Stimulated activated CD8-positive, alpha-beta memory T cell treated with anti-CD3 and anti-CD28 coated beads, Interleukin-4, amount 100 ng/mL, for 48 hours (primary cell): ENCODE measurements around the gene FILIP1.

Experiments used
- DNase-seq: peaks from one replicate; pipeline ENCODE4 v3.0.0-alpha.2; 2020

Gene FILIP1

DNA sequence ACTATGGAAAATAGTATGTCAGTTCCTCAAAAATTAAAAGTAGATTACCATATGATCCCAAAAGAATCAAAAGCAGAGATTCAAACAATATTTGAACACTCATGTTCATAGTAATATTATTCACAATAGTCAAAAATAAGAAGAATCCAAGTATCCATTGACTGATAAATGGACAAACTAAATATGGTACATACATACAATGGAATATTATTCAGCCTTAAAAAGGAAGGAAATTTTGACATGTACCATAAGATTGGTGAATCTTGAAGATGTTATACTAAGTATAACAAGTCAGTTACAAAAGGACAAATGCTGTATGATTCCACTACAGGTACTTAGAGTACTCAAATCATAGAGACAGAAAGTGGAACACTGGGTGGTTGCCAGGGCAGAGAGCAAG lies 120.7 kb downstream of the FILIP1 start:
- DNase-seq = no peak

DNA sequence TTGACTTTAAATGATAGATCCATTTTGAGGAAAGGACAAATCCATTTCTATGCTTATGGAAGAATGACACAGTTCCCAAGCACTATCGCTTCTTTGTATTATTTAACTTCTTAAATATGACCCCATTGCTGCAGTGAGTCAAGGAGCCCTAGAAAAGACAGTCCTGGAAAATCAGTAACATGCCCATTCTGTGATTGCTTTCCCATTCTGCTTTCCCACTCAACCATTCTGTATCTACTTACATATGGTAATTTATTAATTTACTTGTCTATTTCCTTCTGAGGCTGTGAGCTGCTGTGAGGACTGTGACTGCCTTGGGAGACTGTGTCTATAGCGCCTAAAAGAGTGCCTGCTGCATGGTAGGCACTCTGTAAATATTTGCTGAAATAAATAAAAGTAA lies 123.6 kb downstream of the FILIP1 start:
- no peak for DNase-seq

- no peak for DNase-seq
Observed at GRCh38 chr6:75368864-75369402, 124.7 kb downstream of the FILIP1 start.

GRCh38 chr6:75368151-75368779 lies 125.3 kb downstream of the FILIP1 start:
- DNase-seq = no peak

DNA sequence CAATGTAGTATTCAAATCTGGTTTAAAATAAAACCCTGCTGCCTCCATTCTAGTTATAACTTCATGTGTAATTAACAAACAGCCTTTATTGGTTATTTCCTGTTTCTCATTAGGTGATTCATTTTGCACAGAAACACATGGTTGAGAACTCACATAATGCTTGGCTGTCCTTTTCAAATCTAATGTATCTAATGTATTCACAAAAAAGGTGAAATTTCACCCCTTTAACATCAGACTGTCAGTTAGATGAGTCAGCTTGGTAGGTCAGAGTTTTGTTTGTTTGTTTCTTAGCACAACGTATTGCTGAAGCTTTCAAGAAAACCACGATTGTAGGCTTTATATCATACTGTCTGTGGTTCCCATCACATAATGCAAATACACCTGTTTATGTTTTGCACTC lies 130.3 kb downstream of the FILIP1 start:
- no peak for DNase-seq

- DNase-seq = no peak
Observed at GRCh38 chr6:75353644-75354043, 140.0 kb downstream of the FILIP1 start.

- no peak for DNase-seq
Observed at GRCh38 chr6:75351570-75351969, 142.0 kb downstream of the FILIP1 start.

GRCh38 chr6:75350808-75351207 lies 142.8 kb downstream of the FILIP1 start:
- DNase-seq = no peak

DNA sequence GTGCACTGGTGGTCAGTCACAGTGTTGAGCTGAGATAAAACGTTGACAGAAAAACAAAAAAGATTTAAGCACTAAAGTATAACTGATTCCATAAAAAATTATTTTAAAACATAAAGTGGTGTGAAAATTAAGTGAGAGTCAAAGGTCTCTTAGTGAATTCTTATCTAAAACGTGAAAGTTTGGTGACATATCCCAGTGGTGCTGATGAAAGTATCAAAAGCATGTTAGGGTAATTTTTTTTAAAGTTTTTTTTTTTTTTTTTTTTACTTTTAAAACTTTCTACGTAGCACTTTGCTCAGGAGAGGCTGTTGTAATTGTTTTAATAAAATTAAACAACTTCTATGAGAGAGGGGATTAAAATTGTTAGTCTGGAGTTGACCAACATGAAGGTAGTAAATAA lies 143.4 kb downstream of the FILIP1 start:
- DNase-seq = no peak

- DNase-seq = no peak
Observed at GRCh38 chr6:75349262-75349984, 144.2 kb downstream of the FILIP1 start.

DNA sequence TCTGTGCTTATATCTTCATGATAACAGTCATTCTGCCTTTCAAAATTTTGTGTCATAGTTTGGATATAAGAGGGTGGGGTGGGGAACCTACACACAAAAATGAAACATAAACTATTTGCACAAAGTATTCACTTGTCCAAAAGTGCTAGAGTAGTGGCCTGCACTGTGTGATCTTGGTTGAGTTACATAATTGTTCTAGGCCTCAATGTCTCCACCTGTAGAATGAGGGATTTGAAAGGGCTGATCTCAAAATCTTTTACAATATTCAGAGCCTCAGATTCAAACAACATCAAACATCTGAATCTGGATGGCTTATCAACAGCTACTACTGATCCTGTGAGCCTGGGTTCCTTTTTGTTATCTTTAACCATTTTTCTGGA lies 144.7 kb downstream of the FILIP1 start:
- DNase-seq = no peak

GRCh38 chr6:75347898-75348610 lies 145.5 kb downstream of the FILIP1 start:
- no peak for DNase-seq

DNA sequence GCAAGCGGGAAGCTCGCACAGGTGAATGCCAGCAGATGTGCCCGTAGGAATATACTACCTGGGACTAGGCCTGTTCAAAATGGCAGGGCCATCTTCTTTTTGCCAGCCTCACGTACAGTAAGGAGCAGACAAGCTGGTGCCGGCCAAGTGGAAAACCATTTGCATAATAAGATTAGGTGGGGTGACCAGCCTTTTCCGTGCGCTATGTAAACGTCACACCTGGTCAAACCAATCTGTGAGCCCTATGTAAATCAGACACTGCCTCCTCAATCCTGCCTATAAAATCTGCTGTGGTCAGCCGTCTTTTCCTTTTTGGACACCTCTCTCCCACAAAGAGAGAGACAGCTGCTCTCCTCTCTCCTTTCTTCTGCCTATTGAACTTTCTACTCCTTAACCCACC lies 148.2 kb downstream of the FILIP1 start:
- DNase-seq = no peak

- no peak for DNase-seq
Observed at GRCh38 chr6:75344455-75344854, 149.1 kb downstream of the FILIP1 start.

DNA sequence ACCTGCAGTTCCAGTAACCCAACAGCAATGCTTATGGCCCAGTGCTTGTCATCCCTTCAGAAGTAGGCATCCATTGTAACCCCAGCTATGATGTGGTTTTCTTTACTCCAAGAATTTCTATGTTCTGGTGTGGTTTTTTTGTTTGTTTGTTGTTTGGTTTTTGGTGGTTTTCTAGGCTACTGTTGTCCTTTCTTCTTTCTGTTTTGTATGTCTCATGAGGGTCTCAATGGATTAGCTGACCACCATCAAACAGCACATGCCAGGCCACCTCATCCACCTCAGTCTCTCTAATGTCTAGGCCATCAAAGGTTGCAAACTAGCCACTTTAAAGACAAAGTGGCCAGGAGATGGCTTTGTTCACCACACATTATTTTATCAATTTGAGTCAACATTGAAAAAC lies 149.6 kb downstream of the FILIP1 start:
- no peak for DNase-seq

- DNase-seq = no peak
Observed at GRCh38 chr6:75337835-75338580, 155.6 kb downstream of the FILIP1 start.

GRCh38 chr6:75334266-75335040 lies 159.1 kb downstream of the FILIP1 start:
- DNase-seq = no peak

DNA sequence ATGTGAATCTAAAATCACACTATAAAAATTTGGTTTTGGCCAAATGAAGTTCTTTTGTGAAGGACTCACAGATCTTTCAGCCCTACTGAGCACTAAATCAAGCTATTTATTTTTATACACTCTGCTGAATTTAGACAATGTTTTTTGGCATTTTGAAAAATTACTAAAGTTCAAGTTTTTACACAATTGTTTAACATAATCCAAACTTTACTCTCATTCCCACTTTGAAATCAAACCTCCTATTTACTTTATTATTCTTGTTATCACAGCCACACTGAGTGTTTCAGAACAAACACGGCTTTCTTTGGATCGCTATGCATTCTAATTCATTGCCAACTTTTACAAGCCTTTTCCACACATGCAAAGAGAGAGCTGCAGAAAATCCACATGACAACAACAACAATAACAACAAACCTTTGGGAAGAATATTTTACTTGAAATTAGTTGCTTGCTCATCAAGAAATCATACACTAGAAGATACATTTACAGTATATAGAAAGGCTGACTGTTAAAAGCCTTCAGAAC lies 159.9 kb downstream of the FILIP1 start:
- no peak for DNase-seq

DNA sequence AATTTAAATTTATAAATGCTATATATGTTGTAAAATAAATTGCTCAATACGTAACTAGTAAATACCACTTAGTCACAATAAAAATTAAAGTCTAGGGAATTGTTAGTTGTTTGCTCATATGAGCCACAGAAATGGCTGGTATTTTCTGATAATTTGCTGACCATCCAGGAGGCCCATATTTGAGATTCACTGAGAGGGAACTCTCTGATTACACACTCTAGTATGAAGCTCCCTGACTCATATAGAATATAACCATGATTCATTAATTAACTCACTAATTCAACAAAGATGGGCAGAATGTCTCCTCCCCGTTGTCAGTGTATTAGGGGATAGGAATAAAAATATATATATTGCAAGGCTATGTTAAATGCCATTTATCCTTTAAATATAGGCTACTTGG lies 162.4 kb downstream of the FILIP1 start:
- DNase-seq = no peak

DNA sequence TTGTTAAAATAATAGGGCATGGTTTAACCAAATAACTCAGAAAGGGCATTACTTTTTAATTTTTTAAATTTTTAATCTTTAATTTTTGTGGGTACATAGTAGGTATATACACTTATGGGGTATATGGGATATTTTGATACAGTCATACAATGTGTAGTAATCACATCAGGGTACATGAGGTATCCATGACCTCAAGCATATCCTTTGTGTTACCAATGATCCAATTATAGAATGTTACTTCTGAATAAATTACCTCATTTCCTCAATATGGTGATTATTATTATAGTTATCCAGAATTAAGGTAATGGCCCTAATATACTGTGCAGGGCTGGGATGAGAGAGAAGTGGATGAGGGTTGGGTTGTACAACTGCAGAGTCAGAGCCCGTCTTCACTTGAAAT lies 163.9 kb downstream of the FILIP1 start:
- no peak for DNase-seq

- DNase-seq = no peak
Observed at GRCh38 chr6:75327807-75328206, 165.8 kb downstream of the FILIP1 start.
